HL-60 (cell line): Measurements from ENCODE around the gene SFXN5.

Experiments used
- GABPA ChIP-seq: IDR thresholded peaks from 2 replicates; pipeline ENCODE4 v1.6.1; 2012; ENCODE audit warnings: low read depth
- POLR2AphosphoS5 ChIP-seq: IDR thresholded peaks from 2 replicates; pipeline ENCODE4 v1.6.1; 2012; ENCODE audit warnings: low read depth
- SPI1 ChIP-seq: IDR thresholded peaks from 2 replicates; pipeline ENCODE4 v1.6.1; 2012; ENCODE audit warnings: low read depth, mild to moderate bottlenecking, borderline replicate concordance
- TF ChIP-seq, protein P1 (sequence below): IDR thresholded peaks from one replicate; pipeline ENCODE4 v1.5.1; 2011; ENCODE audit warnings: low read length, control low read depth, inconsistent platforms; ENCODE audit not compliant: insufficient read depth

DNA sequence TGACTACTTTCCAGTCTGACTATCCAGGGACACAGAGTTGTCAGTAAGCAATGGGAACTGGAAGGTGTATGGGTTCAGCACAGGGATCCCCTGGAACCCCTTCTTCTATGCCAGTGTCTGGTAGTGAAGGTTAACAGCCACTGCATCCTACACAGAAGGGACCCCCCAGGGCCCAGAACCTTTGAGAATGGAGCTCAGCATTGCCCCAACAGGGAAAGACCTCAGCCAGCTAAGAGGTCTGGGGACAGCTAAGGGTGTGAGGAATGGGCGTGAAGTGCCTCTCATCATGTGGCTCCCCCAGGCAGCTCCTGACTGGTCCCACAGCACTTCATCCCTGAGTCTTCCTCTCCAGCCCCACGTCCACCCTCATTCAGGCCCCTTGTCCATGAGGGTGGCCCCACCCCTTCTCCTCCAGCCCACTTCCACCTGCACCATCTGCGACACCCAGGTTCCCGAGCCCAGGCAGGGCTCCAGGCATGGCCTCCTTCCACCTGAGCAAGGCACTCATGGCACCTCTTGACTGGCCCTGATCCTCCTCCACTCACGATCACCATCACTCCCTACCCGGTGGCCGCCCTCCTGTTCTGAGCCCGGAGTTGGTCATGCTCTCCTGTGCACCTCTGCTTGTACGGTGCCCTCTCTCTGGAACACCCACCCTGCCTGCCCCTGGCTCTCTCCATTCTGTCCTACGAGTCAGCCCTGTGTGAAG, 77.1 kb downstream of the SFXN5 start:
- TF ChIP-seq, protein P1, sequence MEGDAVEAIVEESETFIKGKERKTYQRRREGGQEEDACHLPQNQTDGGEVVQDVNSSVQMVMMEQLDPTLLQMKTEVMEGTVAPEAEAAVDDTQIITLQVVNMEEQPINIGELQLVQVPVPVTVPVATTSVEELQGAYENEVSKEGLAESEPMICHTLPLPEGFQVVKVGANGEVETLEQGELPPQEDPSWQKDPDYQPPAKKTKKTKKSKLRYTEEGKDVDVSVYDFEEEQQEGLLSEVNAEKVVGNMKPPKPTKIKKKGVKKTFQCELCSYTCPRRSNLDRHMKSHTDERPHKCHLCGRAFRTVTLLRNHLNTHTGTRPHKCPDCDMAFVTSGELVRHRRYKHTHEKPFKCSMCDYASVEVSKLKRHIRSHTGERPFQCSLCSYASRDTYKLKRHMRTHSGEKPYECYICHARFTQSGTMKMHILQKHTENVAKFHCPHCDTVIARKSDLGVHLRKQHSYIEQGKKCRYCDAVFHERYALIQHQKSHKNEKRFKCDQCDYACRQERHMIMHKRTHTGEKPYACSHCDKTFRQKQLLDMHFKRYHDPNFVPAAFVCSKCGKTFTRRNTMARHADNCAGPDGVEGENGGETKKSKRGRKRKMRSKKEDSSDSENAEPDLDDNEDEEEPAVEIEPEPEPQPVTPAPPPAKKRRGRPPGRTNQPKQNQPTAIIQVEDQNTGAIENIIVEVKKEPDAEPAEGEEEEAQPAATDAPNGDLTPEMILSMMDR = no peak
- TF ChIP-seq SPI1 (no peak), POLR2AphosphoS5 (no peak), GABPA (no peak)
